Measurements from ENCODE around the gene C1orf50. TPM values are rescaled to one million over a fixed set of nuclear protein-coding genes. Genes with fewer than 3 reads are reported as not detected.

Gene C1orf50
- total RNA-seq, 1 donor from 2014 or later, result 11.3 TPM

- H3K27ac Mint-ChIP-seq (ENCODE audit: unreplicated experiment), result no peak overlapping the region
- no peak overlapping the region for H3K4me3 Mint-ChIP-seq (ENCODE audit: unreplicated experiment)
- H3K27me3 Mint-ChIP-seq (ENCODE audit: unreplicated experiment), result peaks cover 3% of the 10 kb centered on the region
- no peak for TF ChIP-seq CTCF (IDR thresholded peaks at IDR 0.05; ENCODE audit: unreplicated experiment)
- H3K4me1 Mint-ChIP-seq (ENCODE audit: unreplicated experiment), result no peaks in the 10 kb centered on the region
- H3K36me3 Mint-ChIP-seq (ENCODE audit: low read depth, unreplicated experiment), result peaks cover 17% of the 10 kb centered on the region
- no peak for DNase-seq (ENCODE audit: low spot score)
- no peaks in the 10 kb centered on the region for H3K9me3 Mint-ChIP-seq (ENCODE audit: unreplicated experiment)
Observed at GRCh38 chr1:42742617-42743316, 24.3 kb upstream of the C1orf50 start.

- H3K27me3 Mint-ChIP-seq (ENCODE audit: unreplicated experiment), result peaks cover 4% of the 10 kb centered on the region
- H3K27ac Mint-ChIP-seq (ENCODE audit: unreplicated experiment), result no peak overlapping the region
- H3K4me3 Mint-ChIP-seq (ENCODE audit: unreplicated experiment), result no peak overlapping the region
- DNase-seq (ENCODE audit: low spot score), result no peak
- no peaks in the 10 kb centered on the region for H3K9me3 Mint-ChIP-seq (ENCODE audit: unreplicated experiment)
- peaks cover 23% of the 10 kb centered on the region for H3K36me3 Mint-ChIP-seq (ENCODE audit: low read depth, unreplicated experiment)
- no peak for TF ChIP-seq CTCF (IDR thresholded peaks at IDR 0.05; ENCODE audit: unreplicated experiment)
- no peaks in the 10 kb centered on the region for H3K4me1 Mint-ChIP-seq (ENCODE audit: unreplicated experiment)
Observed at GRCh38 chr1:42743317-42744147, 23.5 kb upstream of the C1orf50 start.

GRCh38 chr1:42744148-42744413 is 23.0 kb upstream of the C1orf50 start:
- H3K36me3 Mint-ChIP-seq (ENCODE audit: low read depth, unreplicated experiment), result peaks cover 28% of the 10 kb centered on the region
- no peak overlapping the region for H3K27ac Mint-ChIP-seq (ENCODE audit: unreplicated experiment)
- DNase-seq (ENCODE audit: low spot score), result no peak
- H3K4me3 Mint-ChIP-seq (ENCODE audit: unreplicated experiment), result no peak overlapping the region
- H3K4me1 Mint-ChIP-seq (ENCODE audit: unreplicated experiment), result no peaks in the 10 kb centered on the region
- H3K27me3 Mint-ChIP-seq (ENCODE audit: unreplicated experiment), result peaks cover 4% of the 10 kb centered on the region
- H3K9me3 Mint-ChIP-seq (ENCODE audit: unreplicated experiment), result no peaks in the 10 kb centered on the region
- TF ChIP-seq CTCF (IDR thresholded peaks at IDR 0.05; ENCODE audit: unreplicated experiment), result no peak

- TF ChIP-seq CTCF (IDR thresholded peaks at IDR 0.05; ENCODE audit: unreplicated experiment), result no peak
- DNase-seq (ENCODE audit: low spot score), result no peak
- H3K9me3 Mint-ChIP-seq (ENCODE audit: unreplicated experiment), result no peaks in the 10 kb centered on the region
- H3K27ac Mint-ChIP-seq (ENCODE audit: unreplicated experiment), result no peak overlapping the region
- H3K4me3 Mint-ChIP-seq (ENCODE audit: unreplicated experiment), result no peak overlapping the region
- peaks cover 42% of the 10 kb centered on the region for H3K36me3 Mint-ChIP-seq (ENCODE audit: low read depth, unreplicated experiment)
- no peaks in the 10 kb centered on the region for H3K4me1 Mint-ChIP-seq (ENCODE audit: unreplicated experiment)
- peaks cover 4% of the 10 kb centered on the region for H3K27me3 Mint-ChIP-seq (ENCODE audit: unreplicated experiment)
Observed at GRCh38 chr1:42745851-42746250, 21.2 kb upstream of the C1orf50 start.
